ENCODE measurements around the gene AGBL1.

Gene AGBL1

DNA sequence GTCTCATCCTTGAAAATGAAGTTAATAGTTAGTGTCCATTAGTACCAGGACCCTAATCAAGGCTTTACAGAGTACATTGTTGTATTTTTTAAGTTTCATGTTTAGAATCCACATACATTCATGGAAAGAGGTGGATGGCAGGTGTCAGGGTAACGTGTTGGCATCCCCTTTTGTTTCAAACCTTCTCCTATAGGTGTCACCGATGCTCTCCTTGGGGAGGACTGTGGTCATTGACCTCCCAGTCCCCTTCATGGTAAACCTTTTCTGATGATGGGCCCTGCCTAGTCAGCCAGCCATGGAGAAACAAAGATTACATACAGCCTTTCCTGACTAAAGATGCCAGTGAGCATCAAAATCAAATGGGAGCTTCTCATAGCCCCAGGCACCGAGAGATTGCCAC, 574.8 kb downstream of the AGBL1 start:
- H3K4me3 ChIP-seq (ENCODE audit: control insufficient read depth, low read depth, low read length), result no peak overlapping the region
- DNase-seq (ENCODE audit: low read depth), result no peak
- TF ChIP-seq, protein P1, sequence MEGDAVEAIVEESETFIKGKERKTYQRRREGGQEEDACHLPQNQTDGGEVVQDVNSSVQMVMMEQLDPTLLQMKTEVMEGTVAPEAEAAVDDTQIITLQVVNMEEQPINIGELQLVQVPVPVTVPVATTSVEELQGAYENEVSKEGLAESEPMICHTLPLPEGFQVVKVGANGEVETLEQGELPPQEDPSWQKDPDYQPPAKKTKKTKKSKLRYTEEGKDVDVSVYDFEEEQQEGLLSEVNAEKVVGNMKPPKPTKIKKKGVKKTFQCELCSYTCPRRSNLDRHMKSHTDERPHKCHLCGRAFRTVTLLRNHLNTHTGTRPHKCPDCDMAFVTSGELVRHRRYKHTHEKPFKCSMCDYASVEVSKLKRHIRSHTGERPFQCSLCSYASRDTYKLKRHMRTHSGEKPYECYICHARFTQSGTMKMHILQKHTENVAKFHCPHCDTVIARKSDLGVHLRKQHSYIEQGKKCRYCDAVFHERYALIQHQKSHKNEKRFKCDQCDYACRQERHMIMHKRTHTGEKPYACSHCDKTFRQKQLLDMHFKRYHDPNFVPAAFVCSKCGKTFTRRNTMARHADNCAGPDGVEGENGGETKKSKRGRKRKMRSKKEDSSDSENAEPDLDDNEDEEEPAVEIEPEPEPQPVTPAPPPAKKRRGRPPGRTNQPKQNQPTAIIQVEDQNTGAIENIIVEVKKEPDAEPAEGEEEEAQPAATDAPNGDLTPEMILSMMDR (conservative IDR thresholded peaks at IDR 0.05; ENCODE audit: control insufficient read depth, insufficient read depth, low read depth, low read length), result no peak

DNA sequence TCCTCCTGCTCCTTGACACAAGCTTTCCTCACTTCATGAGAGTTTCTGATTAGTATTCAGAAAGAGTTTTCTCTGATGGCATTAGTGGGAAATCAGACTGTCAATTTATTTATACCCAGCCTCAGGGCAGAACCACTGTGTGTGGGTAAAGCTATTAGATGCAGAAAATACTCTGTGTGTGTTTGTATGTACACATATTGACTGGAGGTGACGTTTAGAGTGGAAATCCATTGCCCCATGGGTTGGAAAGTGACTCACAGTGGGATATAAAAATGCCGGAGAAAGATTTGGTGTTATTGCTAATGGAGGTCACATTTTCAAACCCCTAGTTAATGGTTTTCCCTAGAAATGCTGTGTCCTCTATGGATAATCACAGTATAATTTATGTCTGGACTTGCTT, 577.6 kb downstream of the AGBL1 start:
- DNase-seq (ENCODE audit: low read depth), result no peak
- TF ChIP-seq, protein P1 (conservative IDR thresholded peaks at IDR 0.05; ENCODE audit: control insufficient read depth, insufficient read depth, low read depth, low read length), result no peak
- H3K4me3 ChIP-seq (ENCODE audit: control insufficient read depth, low read depth, low read length), result no peak overlapping the region

DNA sequence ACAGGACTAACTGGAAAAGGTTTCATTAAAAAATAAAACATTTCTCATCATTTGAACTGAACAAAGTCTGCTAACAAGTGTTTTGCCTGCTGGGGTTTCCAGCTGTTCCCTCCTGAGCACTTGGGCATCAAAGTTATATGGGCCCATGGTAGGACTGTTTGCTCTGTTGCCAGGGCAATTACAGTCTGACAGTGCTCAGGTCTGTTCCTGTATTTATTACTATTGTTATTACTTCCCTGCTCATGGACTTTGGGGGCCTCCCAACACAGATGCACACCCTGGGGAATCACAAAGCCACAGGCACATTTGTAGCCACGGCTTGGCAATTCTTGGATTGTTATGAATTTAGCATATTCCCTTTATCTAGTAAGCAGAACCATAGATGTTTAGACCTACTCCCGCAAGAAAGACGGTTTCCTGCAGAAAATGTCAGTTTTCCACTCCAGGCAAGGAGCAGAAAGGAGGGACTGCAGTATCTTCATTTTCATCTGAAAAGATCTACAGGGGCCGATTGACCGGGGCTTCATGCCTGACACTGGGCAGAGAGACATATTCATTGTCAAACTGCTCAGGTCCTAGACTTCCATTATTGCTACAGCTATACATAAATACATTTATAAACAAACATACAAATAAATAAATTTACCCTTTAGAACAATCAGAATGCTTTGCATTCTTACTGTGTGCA, 580.2 kb downstream of the AGBL1 start:
- DNase-seq (ENCODE audit: low read depth), result no peak
- H3K4me3 ChIP-seq (ENCODE audit: control insufficient read depth, low read depth, low read length), result no peak overlapping the region
- TF ChIP-seq, protein P1 (conservative IDR thresholded peaks at IDR 0.05; ENCODE audit: control insufficient read depth, insufficient read depth, low read depth, low read length), result no peak

DNA sequence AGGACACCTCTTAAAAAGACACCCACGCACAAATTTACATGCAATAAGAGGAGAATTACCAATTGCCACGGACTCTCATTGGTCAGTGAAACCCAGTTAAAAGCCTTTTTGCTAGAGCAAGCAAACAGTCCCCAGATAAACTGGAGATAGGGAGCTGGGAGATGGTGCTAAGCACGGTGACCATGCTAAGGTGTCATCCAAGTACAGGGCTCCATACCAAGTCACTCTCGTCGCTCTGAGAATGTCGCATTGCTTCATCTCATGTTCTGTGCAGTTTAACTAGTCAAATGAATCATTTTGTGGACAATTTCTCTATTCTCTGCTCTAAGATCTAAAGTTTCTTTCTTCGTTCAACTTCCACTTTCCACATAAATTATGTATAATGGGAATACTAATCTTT, 581.9 kb downstream of the AGBL1 start:
- no peak overlapping the region for H3K4me3 ChIP-seq (ENCODE audit: control insufficient read depth, low read depth, low read length)
- TF ChIP-seq, protein P1 (conservative IDR thresholded peaks at IDR 0.05; ENCODE audit: control insufficient read depth, insufficient read depth, low read depth, low read length), result no peak
- no peak for DNase-seq (ENCODE audit: low read depth)

DNA sequence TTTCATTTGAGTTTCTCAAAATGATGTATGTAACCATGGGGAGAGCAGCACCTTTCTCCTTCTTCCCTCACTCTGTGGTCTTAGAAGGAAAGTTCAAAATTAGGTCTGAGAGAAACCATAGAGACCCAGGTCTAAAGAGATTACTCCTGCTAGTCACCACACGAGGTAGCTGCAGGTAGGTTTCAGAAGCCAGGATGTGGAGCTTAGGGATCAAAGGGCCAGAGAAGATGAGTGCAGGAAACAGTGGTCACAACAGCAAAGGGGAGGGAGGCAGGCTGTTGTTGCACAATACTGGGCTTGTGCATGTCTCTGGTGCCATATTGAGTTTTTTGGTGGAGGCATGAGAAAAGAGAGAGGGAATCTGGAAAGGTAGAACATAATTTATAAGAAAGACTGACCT, 583.6 kb downstream of the AGBL1 start:
- TF ChIP-seq, protein P1 (conservative IDR thresholded peaks at IDR 0.05; ENCODE audit: control insufficient read depth, insufficient read depth, low read depth, low read length), result no peak
- no peak overlapping the region for H3K4me3 ChIP-seq (ENCODE audit: control insufficient read depth, low read depth, low read length)
- DNase-seq (ENCODE audit: low read depth), result no peak

DNA sequence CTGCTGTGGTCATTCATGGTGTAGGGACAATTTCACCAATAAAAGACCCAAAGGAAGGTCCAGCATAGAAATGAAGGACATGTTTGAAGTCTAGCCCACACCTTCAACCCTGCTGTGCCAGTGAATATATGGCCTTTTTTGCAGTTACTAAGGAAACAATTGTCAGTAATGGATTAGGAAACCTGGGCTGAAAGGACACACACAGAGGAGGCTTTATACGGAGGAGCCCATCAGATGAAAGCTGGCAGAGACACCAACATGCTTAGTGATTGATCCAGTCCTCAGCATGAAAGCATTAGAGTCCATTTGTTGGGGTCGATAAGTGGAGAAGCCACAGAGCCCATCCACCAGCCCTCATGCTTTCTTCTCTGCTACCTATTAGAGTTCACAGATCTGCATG, 584.3 kb downstream of the AGBL1 start:
- no peak for DNase-seq (ENCODE audit: low read depth)
- TF ChIP-seq, protein P1 (conservative IDR thresholded peaks at IDR 0.05; ENCODE audit: control insufficient read depth, insufficient read depth, low read depth, low read length), result no peak
- H3K4me3 ChIP-seq (ENCODE audit: control insufficient read depth, low read depth, low read length), result no peak overlapping the region

DNA sequence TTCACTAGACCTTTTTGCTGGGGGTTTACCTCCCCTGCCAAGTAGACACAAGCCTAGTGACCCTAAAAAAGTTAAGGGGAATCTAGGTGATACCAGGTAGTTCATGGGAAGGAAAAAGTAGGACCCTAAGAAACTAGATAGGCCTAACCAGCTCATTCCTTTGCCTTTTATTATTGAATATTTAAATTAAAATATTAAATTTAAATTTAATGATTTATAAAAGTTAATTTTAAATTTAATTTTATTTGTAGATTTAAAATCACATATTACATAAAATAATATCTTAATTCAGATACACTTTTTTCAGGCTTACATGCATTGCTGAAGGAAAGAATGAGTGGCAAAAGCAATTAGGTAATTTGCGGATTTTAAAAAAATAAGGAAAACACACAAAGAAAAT, 584.9 kb downstream of the AGBL1 start:
- no peak overlapping the region for H3K4me3 ChIP-seq (ENCODE audit: control insufficient read depth, low read depth, low read length)
- DNase-seq (ENCODE audit: low read depth), result no peak
- TF ChIP-seq, protein P1 (conservative IDR thresholded peaks at IDR 0.05; ENCODE audit: control insufficient read depth, insufficient read depth, low read depth, low read length), result no peak

Data from fibroblast of mammary gland (primary cell).